GM12878 (cell line): ENCODE measurements around the gene CLEC16A.

Experiments used
- CREB1 ChIP-seq: IDR thresholded peaks from 2 replicates; pipeline ENCODE4 v1.6.1; 2012; ENCODE audit warnings: low read depth, mild to moderate bottlenecking, inconsistent platforms
- FOXM1 ChIP-seq: IDR thresholded peaks from 2 replicates; pipeline ENCODE4 v1.6.1; 2012; ENCODE audit warnings: low read depth, mild to moderate bottlenecking, inconsistent platforms, low read length, moderate library complexity
- POLR2A ChIP-seq: IDR thresholded peaks from 2 replicates; pipeline ENCODE4 v1.6.1; 2011; ENCODE audit warnings: low read depth, mild to moderate bottlenecking, low read length
- RCOR1 ChIP-seq: conservative IDR thresholded peaks from 2 replicates; pipeline ENCODE4 v1.6.1; 2012; ENCODE audit warnings: low read depth, low read length, improper control_type of control experiment
- SMARCA5 ChIP-seq: fragments of 450-650 bp; IDR thresholded peaks from 2 replicates; pipeline ENCODE4 v1.6.1; 2017; ENCODE audit warnings: mild to moderate bottlenecking
- SMC3 ChIP-seq: IDR thresholded peaks from 2 replicates; pipeline ENCODE4 v1.6.1; 2011; ENCODE audit warnings: low read length, improper control_type of control experiment, borderline replicate concordance
- YY1 ChIP-seq: IDR thresholded peaks from 2 replicates; pipeline ENCODE4 v1.6.1; 2011; ENCODE audit warnings: low read depth, mild to moderate bottlenecking, low read length
- TF ChIP-seq, protein P1 (sequence below), 3 experiments: IDR thresholded peaks in 2 of 3; conservative IDR thresholded peaks in 1 of 3; 2 replicates each; pipeline ENCODE4 v1.5.1; 2011; ENCODE audit warnings: low read depth in 3 of 3, low read length in 3 of 3, mild to moderate bottlenecking in 3 of 3, control low read depth in 2 of 3, moderate library complexity in 2 of 3, inconsistent platforms in 1 of 3, mixed read lengths in 1 of 3; ENCODE audit not compliant: control insufficient read depth in 2 of 3, insufficient read depth in 1 of 3; ENCODE audit errors: extremely low read depth in 1 of 3

DNA sequence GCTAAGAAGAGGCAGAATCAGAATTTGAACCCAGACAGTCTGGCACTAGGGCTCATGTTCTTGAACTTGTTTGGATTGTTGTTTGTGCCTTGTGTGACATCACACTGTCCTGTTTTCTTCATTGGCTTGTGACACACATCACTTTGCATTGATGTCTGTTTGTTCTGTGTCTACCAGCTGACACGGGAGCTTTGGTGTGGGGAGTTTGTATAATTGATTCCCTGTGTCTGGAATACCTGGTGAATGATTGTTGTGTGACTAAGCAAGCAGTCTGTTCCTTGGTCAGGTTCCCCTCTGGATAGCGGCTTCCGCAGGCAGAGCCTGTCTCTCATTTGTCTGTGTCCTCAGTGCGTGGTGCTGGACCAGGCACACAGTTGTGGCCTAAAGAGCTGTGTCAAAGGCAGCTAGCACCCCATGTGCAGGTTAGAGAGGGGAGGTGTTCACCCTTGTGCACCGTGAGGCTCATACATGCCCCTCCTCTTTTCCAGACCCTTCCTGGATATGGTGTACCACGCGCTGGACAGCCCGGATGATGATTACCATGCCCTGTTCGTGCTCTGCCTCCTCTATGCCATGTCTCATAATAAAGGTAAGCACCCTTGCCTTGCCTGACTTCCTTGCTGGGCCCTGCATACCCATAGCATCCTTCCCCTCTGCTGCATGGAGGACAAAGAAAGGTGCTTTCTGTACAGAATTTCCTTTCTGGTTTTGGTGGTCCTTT, 80.1 kb downstream of the CLEC16A start:
- TF ChIP-seq SMC3 (no peak), CREB1 (no peak), YY1 (no peak), SMARCA5 (no peak), RCOR1 (no peak), POLR2A (no peak), FOXM1 (no peak)
- TF ChIP-seq, protein P1, sequence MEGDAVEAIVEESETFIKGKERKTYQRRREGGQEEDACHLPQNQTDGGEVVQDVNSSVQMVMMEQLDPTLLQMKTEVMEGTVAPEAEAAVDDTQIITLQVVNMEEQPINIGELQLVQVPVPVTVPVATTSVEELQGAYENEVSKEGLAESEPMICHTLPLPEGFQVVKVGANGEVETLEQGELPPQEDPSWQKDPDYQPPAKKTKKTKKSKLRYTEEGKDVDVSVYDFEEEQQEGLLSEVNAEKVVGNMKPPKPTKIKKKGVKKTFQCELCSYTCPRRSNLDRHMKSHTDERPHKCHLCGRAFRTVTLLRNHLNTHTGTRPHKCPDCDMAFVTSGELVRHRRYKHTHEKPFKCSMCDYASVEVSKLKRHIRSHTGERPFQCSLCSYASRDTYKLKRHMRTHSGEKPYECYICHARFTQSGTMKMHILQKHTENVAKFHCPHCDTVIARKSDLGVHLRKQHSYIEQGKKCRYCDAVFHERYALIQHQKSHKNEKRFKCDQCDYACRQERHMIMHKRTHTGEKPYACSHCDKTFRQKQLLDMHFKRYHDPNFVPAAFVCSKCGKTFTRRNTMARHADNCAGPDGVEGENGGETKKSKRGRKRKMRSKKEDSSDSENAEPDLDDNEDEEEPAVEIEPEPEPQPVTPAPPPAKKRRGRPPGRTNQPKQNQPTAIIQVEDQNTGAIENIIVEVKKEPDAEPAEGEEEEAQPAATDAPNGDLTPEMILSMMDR (IDR thresholded peaks at IDR 0.05 in 2 of 3, conservative IDR thresholded peaks at IDR 0.05 in 1 of 3; ENCODE audit: control insufficient read depth in 2 of 3, extremely low read depth in 1 of 3, insufficient read depth in 1 of 3, low read depth in 3 of 3, low read length in 3 of 3) = no peak
